GM18502 (cell line): ENCODE measurements around the gene PRPF40B.
A peak's percentile ranks its signal among the peaks of the same experiment; 100 is the strongest.
"Not testable (repeated sequence)": the region's sequence is repeated elsewhere in the genome, so short reads cannot be mapped to it uniquely, and the experiment has no call there.

Source experiments
- ATAC-seq: cut with Tn5 transposase; IDR thresholded peaks from one replicate; pipeline ENCODE4 v1.9.1; 2021; ENCODE audit warnings: mild to moderate bottlenecking; ENCODE audit not compliant: unreplicated experiment, poor library complexity

Gene PRPF40B

GRCh38 chr12:49609059-49609874, 14.1 kb upstream of the PRPF40B start:
- no peak for ATAC-seq

- ATAC-seq = no peak
Measured at GRCh38 chr12:49609875-49610154, 13.5 kb upstream of the PRPF40B start.

GRCh38 chr12:49610785-49611184, 12.6 kb upstream of the PRPF40B start:
- ATAC-seq = not testable (repeated sequence)

- ATAC-seq = no peak
Measured at GRCh38 chr12:49612210-49612609, 11.2 kb upstream of the PRPF40B start.

GRCh38 chr12:49615725-49616124, 7.6 kb upstream of the PRPF40B start:
- ATAC-seq = no peak

- no peak for ATAC-seq
Measured at GRCh38 chr12:49616533-49617219, 6.7 kb upstream of the PRPF40B start.

- ATAC-seq = no peak
Measured at GRCh38 chr12:49618576-49618975, 4.8 kb upstream of the PRPF40B start.

GRCh38 chr12:49619286-49619685, 4.1 kb upstream of the PRPF40B start:
- ATAC-seq = no peak

GRCh38 chr12:49621651-49622500, 1.5 kb upstream of the PRPF40B start:
- no peak for ATAC-seq

- peak; percentile 27 for ATAC-seq
Measured at GRCh38 chr12:49622501-49623141, 740 bp upstream of the PRPF40B start.

GRCh38 chr12:49624921-49625577, 1.7 kb downstream of the PRPF40B start:
- ATAC-seq = no peak

- ATAC-seq = no peak
Measured at GRCh38 chr12:49626169-49626835, 2.9 kb downstream of the PRPF40B start.

- ATAC-seq = no peak
Measured at GRCh38 chr12:49626836-49627235, 3.5 kb downstream of the PRPF40B start.

GRCh38 chr12:49627752-49628360, 4.5 kb downstream of the PRPF40B start:
- no peak for ATAC-seq

- no peak for ATAC-seq
Measured at GRCh38 chr12:49631336-49631907, 8.1 kb downstream of the PRPF40B start.

- ATAC-seq = no peak
Measured at GRCh38 chr12:49632401-49632800, 9.0 kb downstream of the PRPF40B start.

- ATAC-seq = no peak
Measured at GRCh38 chr12:49632986-49633702, 9.8 kb downstream of the PRPF40B start.

- ATAC-seq = no peak
Measured at GRCh38 chr12:49633703-49634345, 10.5 kb downstream of the PRPF40B start.
